Stimulated activated CD4-positive, alpha-beta T cell treated with anti-CD3 and anti-CD28 coated beads, TNF-alpha, amount 100 ng/mL, for 48 hours (primary cell): ENCODE data around the gene RGN.
A peak's percentile ranks its signal among the peaks of the same experiment; 100 is the strongest.
"Not testable (repeated sequence)": the region's sequence is repeated elsewhere in the genome, so short reads cannot be mapped to it uniquely, and the experiment has no call there.

Source experiments
- DNase-seq, 3 donors: peaks; one replicate each; pipeline ENCODE4 v3.0.0-alpha.2; 2020; ENCODE audit warnings: low read depth in 3 of 3

The RGN gene

DNA sequence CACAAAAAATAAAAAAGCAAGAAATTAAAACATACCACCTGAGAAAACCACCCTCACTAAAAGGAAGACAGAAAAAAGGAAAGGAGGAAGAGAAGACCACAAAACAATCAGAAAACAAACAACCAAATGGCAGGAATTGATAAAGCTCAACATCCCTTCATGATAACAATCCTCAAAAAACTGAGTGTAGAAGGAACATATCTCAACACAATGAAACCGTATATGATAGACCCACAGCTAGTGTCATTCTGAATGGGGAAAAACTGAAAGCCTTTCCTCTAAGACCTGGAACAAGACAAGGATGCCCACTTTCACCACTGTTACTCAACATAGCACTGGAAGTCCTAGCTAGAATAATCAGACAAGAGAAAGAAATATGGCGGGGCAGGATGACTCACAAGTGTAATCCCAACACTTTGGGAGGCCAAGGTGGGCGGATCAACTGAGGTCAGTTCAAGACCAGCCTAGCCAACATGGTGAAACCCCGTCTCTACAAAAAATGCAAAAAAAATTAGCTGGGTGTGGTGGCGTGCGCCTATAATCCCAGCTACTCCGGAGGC is 38.4 kb downstream of the RGN start:
- DNase-seq: not testable (repeated sequence)

DNA sequence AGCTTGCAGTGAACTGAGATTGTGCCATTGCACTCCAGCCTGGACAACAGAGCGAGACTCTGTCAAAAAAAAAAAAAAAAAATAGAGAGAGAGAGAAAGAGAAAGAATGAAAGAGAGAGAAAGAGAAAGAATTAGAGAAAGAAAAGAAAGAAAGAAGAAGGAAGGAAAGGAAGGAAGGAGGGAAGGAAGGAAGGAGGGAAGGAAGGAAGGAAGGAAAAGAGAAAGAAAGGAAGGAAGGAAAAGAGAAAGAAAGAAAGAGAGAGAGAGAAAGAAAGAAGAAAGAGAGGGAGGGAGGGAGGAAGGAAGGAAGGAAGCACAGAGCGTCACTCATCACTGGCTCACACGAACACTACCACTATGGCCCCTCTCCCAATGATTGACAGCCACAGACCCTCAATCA is 46.2 kb downstream of the RGN start:
- DNase-seq: not testable (repeated sequence)

DNA sequence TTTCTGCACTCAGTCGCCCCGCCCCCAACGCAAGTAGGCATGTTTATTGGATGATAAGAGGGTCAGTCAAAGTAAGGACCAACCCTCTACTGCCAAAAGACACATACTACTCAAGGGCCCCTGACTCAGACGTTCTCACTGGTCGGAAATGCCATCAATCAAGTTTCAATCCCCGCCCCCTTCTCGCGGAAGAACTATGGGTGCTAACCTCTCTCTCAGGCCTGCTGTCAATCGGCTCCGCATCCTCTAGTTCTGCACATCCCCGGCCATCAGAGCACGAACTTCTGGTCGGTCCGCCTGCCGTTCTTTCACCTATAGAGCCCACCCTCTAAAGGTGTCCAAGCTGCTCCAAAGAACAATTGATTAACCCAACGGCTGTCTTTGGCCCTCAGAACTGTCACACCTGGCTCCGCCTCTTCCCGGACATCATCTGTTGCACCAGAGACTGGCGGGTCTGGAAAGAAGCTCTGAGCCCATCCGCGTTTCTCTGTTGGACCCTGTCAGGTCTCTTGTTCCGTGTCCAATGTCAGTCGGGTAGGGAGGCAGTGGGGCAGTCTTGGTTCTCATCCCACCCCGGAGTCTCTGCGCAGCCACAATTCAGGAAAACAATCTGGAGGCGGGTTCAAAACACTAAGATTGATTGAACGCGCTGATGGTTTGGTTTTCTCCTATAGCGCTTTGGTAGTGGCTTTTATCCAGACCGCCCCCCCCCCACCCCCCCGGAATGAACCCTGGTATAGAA is 51.1 kb downstream of the RGN start:
- peak; percentile 69 to 83 (median 74) for DNase-seq

DNA sequence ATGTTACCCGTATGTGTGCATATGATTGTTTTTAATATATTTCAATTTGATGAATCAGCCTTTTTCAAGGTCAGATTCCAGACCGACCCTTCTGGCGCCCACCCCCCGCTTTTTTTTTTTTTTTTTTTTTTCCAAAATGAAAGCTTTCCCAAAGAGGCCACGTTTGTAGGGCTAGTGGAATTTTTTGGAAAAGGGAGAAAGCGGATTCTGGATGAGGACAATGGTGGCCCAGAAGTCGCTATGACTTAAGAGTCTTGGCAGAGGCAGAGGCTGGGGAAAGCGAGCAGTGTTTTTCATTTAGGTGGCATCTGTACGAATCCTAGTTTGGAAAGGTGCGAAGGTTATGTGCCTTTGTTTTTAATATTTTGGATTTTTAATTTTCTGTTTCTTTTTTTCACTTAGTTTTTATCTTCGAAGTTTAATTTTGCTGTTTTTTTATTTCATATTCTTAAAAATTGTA is 51.7 kb downstream of the RGN start:
- no peak for DNase-seq

DNA sequence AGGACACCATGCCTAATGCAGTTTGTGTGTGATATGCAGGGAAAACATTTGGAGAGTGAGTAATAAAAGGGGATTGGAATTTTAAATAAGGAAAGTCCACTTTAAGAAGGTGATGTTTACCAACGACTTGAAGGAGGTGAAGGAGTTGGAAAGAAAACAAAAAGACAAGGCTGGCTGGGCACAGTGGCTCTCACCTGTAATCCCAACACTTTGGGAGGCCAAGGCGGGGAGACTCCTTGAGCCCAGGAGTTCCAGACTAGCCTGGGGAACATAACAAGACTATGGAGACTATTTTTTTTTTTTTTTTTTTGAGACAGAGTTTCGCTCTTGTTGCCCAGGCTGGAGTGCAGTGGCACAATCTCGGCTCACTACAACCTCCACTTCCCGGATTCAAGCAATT is 55.2 kb downstream of the RGN start:
- no peak for DNase-seq

DNA sequence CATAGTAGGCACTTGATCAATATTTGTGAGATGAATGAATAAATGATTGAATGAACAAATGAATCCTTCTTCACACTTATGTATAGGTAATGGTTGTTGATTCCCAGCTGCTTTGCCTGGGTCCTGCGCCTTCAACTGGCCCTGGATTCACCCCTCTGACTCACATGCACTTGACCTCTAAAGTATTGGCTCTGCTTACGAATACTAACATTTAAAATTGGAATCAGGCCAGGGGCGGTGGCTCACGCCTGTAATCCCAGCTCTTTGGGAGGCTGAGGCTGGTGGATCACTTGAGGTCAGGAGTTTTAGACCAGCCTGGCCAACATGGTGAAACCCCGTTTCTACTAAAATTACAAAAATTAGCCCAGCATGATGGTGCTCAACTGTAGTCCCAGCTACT is 57.4 kb downstream of the RGN start:
- DNase-seq: not testable (repeated sequence)

DNA sequence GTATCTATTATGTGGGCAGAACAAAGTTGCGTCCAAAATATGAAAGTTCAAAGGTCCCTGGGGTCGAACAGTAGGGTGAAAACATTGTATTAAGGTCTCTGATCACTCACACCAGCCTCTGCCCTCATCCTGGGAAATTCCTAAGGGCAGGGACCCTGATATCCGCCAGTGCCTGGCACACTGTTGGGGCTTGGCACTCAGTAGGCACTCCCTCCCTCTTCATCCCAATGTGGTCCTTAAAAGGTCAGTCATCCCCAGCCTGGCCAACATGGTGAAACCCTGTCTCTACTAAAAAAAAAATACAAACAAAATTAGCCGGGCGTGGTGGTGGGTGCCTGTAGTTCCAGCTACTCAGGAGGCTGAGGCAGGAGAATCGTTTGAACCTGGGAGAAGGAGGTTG is 59.9 kb downstream of the RGN start:
- DNase-seq: no peak
